MM.1S (cell line): ENCODE measurements around the gene SLAIN2.

Source experiments
- DNase-seq: peaks from one replicate; pipeline ENCODE4 v3.0.0-alpha.2; 2015
- H2AFZ ChIP-seq: fragments of 300-600 bp; sonication (generic); 2 replicates; pipeline ENCODE4 v1.6.0; 2016; ENCODE audit warnings: antibody characterized with exemption, low read length
- H3F3A ChIP-seq: fragments of 300-600 bp; sonication (generic); 2 replicates; pipeline ENCODE4 v1.6.1; 2016; ENCODE audit warnings: mild to moderate bottlenecking, antibody characterized with exemption, low read length, moderate library complexity, mixed read lengths; ENCODE audit not compliant: insufficient read depth
- H3K27ac ChIP-seq: fragments of 300-600 bp; sonication (generic); 2 replicates; pipeline ENCODE4 v1.5.1; 2016; ENCODE audit warnings: mild to moderate bottlenecking, low read length
- H3K27me3 ChIP-seq: fragments of 300-600 bp; sonication (generic); replicated peaks from 2 replicates; pipeline ENCODE4 v1.6.0; 2016; ENCODE audit warnings: low read length; ENCODE audit not compliant: insufficient read depth
- H3K36me3 ChIP-seq: fragments of 300-600 bp; sonication (generic); replicated peaks from 2 replicates; pipeline ENCODE4 v1.6.1; 2016; ENCODE audit warnings: mild to moderate bottlenecking, low read length, mixed read lengths; ENCODE audit not compliant: insufficient read depth
- H3K4me1 ChIP-seq: fragments of 300-600 bp; sonication (generic); 2 replicates; pipeline ENCODE4 v1.6.1; 2016; ENCODE audit warnings: low read length, mixed read lengths
- H3K4me2 ChIP-seq: fragments of 300-600 bp; sonication (generic); 2 replicates; pipeline ENCODE4 v1.6.0; 2016; ENCODE audit warnings: low read depth, low read length
- H3K4me3 ChIP-seq: fragments of 300-600 bp; sonication (generic); 2 replicates; pipeline ENCODE4 v1.5.1; 2016; ENCODE audit warnings: low read length, mixed read lengths
- H3K79me2 ChIP-seq: fragments of 300-600 bp; sonication (generic); 2 replicates; pipeline ENCODE4 v1.6.1; 2016; ENCODE audit warnings: mixed run types, low read length, mixed read lengths
- H3K9ac ChIP-seq: fragments of 300-600 bp; sonication (generic); 2 replicates; pipeline ENCODE4 v1.6.1; 2016; ENCODE audit warnings: low read length, mixed read lengths
- H3K9me2 ChIP-seq: fragments of 300-600 bp; sonication (generic); replicated peaks from 2 replicates; pipeline ENCODE4 v1.6.1; 2016; ENCODE audit warnings: mild to moderate bottlenecking, low read length, mixed read lengths; ENCODE audit not compliant: insufficient read depth
- H3K9me3 ChIP-seq: fragments of 300-600 bp; sonication (generic); replicated peaks from 2 replicates; pipeline ENCODE4 v1.6.1; 2016; ENCODE audit warnings: mild to moderate bottlenecking, low read length, mixed read lengths; ENCODE audit not compliant: insufficient read depth
- H4K20me1 ChIP-seq: fragments of 300-600 bp; sonication (generic); 2 replicates; pipeline ENCODE4 v1.6.1; 2016; ENCODE audit warnings: mild to moderate bottlenecking, low read length, moderate library complexity, mixed read lengths; ENCODE audit not compliant: insufficient read depth
- EZH2 ChIP-seq: fragments of 300-600 bp; sonication (generic); optimal IDR thresholded peaks from 2 replicates; pipeline ENCODE3; 2017; ENCODE audit warnings: low read depth, mild to moderate bottlenecking, antibody characterized with exemption, low read length, mixed read lengths
- EZH2phosphoT487 ChIP-seq: fragments of 300-600 bp; sonication (generic); IDR thresholded peaks from 2 replicates; pipeline ENCODE4 v1.6.1; 2018; ENCODE audit warnings: antibody characterized with exemption, low read length
- TF ChIP-seq, protein P1 (sequence below): fragments of 300-600 bp; sonication (generic); IDR thresholded peaks from 2 replicates; pipeline ENCODE4 v1.5.1; 2016; ENCODE audit warnings: antibody characterized with exemption, low read length, mixed read lengths

The SLAIN2 gene

DNA sequence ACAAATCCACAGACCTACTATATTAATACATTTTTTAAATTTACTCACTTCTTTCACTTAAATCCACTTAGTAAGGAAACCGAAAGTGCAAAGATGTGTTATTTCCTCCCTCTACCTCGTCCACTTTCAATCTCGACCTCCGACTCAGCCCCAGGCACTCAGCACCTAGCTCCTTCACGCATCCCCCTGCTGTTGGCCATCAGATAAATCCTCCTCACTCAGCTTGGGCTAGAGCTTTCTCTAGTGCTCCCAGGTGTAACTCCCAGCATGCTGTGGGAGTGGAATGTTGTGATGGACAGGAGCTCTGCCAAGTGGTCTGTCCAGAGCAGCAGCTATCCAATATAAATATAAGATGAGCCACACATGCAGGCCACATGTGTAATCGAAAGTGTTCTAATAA is 45.0 kb upstream of the SLAIN2 start:
- no peaks in the 10 kb centered on the region for H3F3A ChIP-seq
- no peaks in the 10 kb centered on the region for H3K79me2 ChIP-seq
- peaks cover 10% of the 10 kb centered on the region; the same call in 1 of the 2 replicates for H3K27me3 ChIP-seq
- H3K4me1 ChIP-seq = peaks cover 14% of the 10 kb centered on the region
- no peak overlapping the region for H3K27ac ChIP-seq
- peak; percentile 85 for DNase-seq
- peak overlapping the region; percentile 49; the same call in 1 of the 2 replicates for H3K4me2 ChIP-seq
- H3K4me3 ChIP-seq = no peak overlapping the region
- H3K9me3 ChIP-seq = no peaks in the 10 kb centered on the region
- TF ChIP-seq, protein P1, sequence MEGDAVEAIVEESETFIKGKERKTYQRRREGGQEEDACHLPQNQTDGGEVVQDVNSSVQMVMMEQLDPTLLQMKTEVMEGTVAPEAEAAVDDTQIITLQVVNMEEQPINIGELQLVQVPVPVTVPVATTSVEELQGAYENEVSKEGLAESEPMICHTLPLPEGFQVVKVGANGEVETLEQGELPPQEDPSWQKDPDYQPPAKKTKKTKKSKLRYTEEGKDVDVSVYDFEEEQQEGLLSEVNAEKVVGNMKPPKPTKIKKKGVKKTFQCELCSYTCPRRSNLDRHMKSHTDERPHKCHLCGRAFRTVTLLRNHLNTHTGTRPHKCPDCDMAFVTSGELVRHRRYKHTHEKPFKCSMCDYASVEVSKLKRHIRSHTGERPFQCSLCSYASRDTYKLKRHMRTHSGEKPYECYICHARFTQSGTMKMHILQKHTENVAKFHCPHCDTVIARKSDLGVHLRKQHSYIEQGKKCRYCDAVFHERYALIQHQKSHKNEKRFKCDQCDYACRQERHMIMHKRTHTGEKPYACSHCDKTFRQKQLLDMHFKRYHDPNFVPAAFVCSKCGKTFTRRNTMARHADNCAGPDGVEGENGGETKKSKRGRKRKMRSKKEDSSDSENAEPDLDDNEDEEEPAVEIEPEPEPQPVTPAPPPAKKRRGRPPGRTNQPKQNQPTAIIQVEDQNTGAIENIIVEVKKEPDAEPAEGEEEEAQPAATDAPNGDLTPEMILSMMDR = peak; percentile 27
- no peak for TF ChIP-seq EZH2
- TF ChIP-seq EZH2phosphoT487 = no peak
- no peaks in the 10 kb centered on the region for H3K9me2 ChIP-seq
- H4K20me1 ChIP-seq = no peaks in the 10 kb centered on the region
- no peak overlapping the region for H2AFZ ChIP-seq
- H3K9ac ChIP-seq = no peak overlapping the region
- H3K36me3 ChIP-seq = no peaks in the 10 kb centered on the region

DNA sequence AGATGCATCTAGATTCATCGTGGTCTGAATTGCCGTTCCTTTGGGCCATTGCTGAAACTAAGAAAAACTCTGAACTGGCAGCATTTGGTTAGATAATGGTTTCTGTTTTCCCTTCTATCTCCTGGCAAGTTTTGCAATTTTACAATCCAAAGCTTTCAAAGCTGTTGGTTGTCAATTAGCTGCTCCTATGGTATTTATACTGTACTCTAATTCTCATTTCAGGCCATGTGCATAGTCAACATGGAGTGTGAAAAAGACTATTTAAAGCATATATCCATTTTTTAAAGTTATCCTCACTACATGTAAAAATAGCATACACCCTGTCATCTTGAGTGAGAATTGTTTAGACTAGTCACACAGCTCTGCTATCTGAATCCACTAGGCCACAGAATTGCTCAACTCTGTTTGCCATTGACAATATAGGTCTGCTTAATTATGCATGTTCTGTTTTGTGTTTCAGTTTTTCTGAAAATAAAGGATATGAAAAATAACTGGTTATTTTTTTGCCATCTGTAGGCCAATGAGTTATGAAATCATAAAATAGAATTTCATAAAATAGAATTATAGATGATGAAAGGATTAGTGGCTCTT is 44.0 kb upstream of the SLAIN2 start:
- Histone ChIP-seq H3K27me3 (peaks cover 10% of the 10 kb centered on the region; the same call in 1 of the 2 replicates), H3K4me1 (peaks cover 14% of the 10 kb centered on the region), H3K36me3 (no peaks in the 10 kb centered on the region), H4K20me1 (no peaks in the 10 kb centered on the region), H3K9me3 (no peaks in the 10 kb centered on the region), H3K9ac (no peak overlapping the region), H3K9me2 (no peaks in the 10 kb centered on the region), H3K4me3 (no peak overlapping the region), H3K27ac (no peak overlapping the region), H2AFZ (no peak overlapping the region), H3K79me2 (no peaks in the 10 kb centered on the region), H3K4me2 (no peak overlapping the region), H3F3A (no peaks in the 10 kb centered on the region)
- DNase-seq = no peak
- TF ChIP-seq, protein P1 = no peak
- no peak for TF ChIP-seq EZH2
- TF ChIP-seq EZH2phosphoT487 = no peak

DNA sequence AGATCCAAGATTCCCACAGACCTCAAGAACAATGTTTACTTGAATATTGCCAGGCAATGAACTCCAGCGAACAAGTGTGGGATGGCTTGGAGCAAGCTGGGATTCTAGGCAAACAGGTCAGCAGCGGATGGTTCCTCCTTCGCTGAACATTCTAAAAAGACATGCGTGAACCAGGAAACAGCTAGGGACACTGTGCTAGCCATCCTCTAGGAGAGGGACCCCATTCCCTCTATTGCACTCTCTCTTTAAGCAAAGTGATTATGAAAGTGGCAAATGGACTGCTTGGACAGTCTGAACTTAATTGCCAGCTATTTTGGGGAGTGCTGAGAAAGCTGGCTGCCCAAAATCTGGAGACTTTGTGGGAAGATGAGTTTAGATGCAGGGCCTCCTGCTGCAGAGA is 41.8 kb upstream of the SLAIN2 start:
- Histone ChIP-seq H2AFZ (no peak overlapping the region), H3K79me2 (no peaks in the 10 kb centered on the region), H3K4me1 (peaks cover 14% of the 10 kb centered on the region), H4K20me1 (no peaks in the 10 kb centered on the region), H3K9me3 (no peaks in the 10 kb centered on the region), H3K4me2 (no peak overlapping the region), H3K36me3 (no peaks in the 10 kb centered on the region), H3K27me3 (peaks cover 7% of the 10 kb centered on the region; the same call in 1 of the 2 replicates), H3K4me3 (no peak overlapping the region), H3K9ac (no peak overlapping the region), H3F3A (no peaks in the 10 kb centered on the region), H3K9me2 (no peaks in the 10 kb centered on the region), H3K27ac (no peak overlapping the region)
- no peak for DNase-seq
- TF ChIP-seq EZH2 (no peak), EZH2phosphoT487 (no peak)
- TF ChIP-seq, protein P1 = no peak
